Hematopoietic multipotent progenitor cell treated with erythropoietin and hydrocortisone succinate and interleukin-3 and kit ligand, for 4 days (in vitro differentiated cells): ENCODE measurements around the gene CD63.
A peak's percentile ranks its signal among the peaks of the same experiment; 100 is the strongest.

ENCODE experiments used
- DNase-seq: peaks from one replicate; pipeline ENCODE4 v3.0.0-alpha.2; 2015

The CD63 gene

GRCh38 chr12:55720071-55720564 is 8.7 kb downstream of the CD63 start, which contains the start of gene RDH5:
TSS of gene RDH5 (plus strand) at chr12:55720393. CDS start at chr12:55721185, 792 bp downstream.
- DNase-seq: no peak

GRCh38 chr12:55719371-55719770 is 9.4 kb downstream of the CD63 start:
- DNase-seq: no peak

- DNase-seq: no peak
Observed at GRCh38 chr12:55718624-55719275, 10.1 kb downstream of the CD63 start.

GRCh38 chr12:55718015-55718414 is 10.8 kb downstream of the CD63 start:
- DNase-seq: no peak

- peak; percentile 49 for DNase-seq
Observed at GRCh38 chr12:55717011-55718007, 11.5 kb downstream of the CD63 start.

GRCh38 chr12:55716582-55716957 is 12.2 kb downstream of the CD63 start:
- no peak for DNase-seq

GRCh38 chr12:55715833-55716581 is 12.8 kb downstream of the CD63 start, which contains the start of gene BLOC1S1:
TSS of gene BLOC1S1 (plus strand) at chr12:55716046. CDS start at chr12:55716052, 6 bp downstream.
- peak; percentile 96 for DNase-seq

- DNase-seq: no peak
Observed at GRCh38 chr12:55715169-55715764, 13.5 kb downstream of the CD63 start.

- no peak for DNase-seq
Observed at GRCh38 chr12:55713721-55714120, 15.1 kb downstream of the CD63 start.

- no peak for DNase-seq
Observed at GRCh38 chr12:55712700-55713415, 16.0 kb downstream of the CD63 start.

- DNase-seq: no peak
Observed at GRCh38 chr12:55711786-55712553, 16.8 kb downstream of the CD63 start.

- no peak for DNase-seq
Observed at GRCh38 chr12:55708695-55709233, 20.0 kb downstream of the CD63 start.

- peak; percentile 38 for DNase-seq
Observed at GRCh38 chr12:55707841-55708694, 20.7 kb downstream of the CD63 start, which contains the start of gene ITGA7. TSS of gene ITGA7 (minus strand) at chr12:55707904. CDS start at chr12:55707682, 222 bp downstream.

- DNase-seq: peak; percentile 56
Observed at GRCh38 chr12:55707219-55707671, 21.6 kb downstream of the CD63 start.

- no peak for DNase-seq
Observed at GRCh38 chr12:55706568-55707218, 22.1 kb downstream of the CD63 start.

GRCh38 chr12:55705782-55706402 is 22.9 kb downstream of the CD63 start:
- DNase-seq: peak; percentile 44

- no peak for DNase-seq
Observed at GRCh38 chr12:55704824-55705718, 23.7 kb downstream of the CD63 start.
